BLaER1 (cell line): ENCODE data around the gene GTPBP6.

Source experiments
- H3K27ac ChIP-seq: shearing (Covaris generic); formaldehyde crosslinking; 2 replicates; pipeline ENCODE4 v1.8.1; 2022
- H3K27me3 ChIP-seq: shearing (Covaris generic); formaldehyde crosslinking; 2 replicates; pipeline ENCODE4 v1.8.1; 2022
- H3K36me3 ChIP-seq: shearing (Covaris generic); formaldehyde crosslinking; 2 replicates; pipeline ENCODE4 v1.8.1; 2022
- H3K4me1 ChIP-seq: shearing (Covaris generic); formaldehyde crosslinking; 2 replicates; pipeline ENCODE4 v1.8.1; 2022
- H3K4me2 ChIP-seq: shearing (Covaris generic); formaldehyde crosslinking; 2 replicates; pipeline ENCODE4 v1.8.1; 2022
- H3K4me3 ChIP-seq: shearing (Covaris generic); formaldehyde crosslinking; 2 replicates; pipeline ENCODE4 v1.8.1; 2022
- H3K9ac ChIP-seq: shearing (Covaris generic); formaldehyde crosslinking; 2 replicates; pipeline ENCODE4 v1.8.1; 2022
- H3K9me3 ChIP-seq: shearing (Covaris generic); formaldehyde crosslinking; 2 replicates; pipeline ENCODE4 v1.8.1; 2022
- H4K20me1 ChIP-seq: shearing (Covaris generic); formaldehyde crosslinking; 2 replicates; pipeline ENCODE4 v1.8.1; 2022
- Cebpa-rat ChIP-seq: shearing (Covaris generic); IDR thresholded peaks from 2 replicates; pipeline ENCODE4 v1.8.1; 2022

GTPBP6 gene

DNA sequence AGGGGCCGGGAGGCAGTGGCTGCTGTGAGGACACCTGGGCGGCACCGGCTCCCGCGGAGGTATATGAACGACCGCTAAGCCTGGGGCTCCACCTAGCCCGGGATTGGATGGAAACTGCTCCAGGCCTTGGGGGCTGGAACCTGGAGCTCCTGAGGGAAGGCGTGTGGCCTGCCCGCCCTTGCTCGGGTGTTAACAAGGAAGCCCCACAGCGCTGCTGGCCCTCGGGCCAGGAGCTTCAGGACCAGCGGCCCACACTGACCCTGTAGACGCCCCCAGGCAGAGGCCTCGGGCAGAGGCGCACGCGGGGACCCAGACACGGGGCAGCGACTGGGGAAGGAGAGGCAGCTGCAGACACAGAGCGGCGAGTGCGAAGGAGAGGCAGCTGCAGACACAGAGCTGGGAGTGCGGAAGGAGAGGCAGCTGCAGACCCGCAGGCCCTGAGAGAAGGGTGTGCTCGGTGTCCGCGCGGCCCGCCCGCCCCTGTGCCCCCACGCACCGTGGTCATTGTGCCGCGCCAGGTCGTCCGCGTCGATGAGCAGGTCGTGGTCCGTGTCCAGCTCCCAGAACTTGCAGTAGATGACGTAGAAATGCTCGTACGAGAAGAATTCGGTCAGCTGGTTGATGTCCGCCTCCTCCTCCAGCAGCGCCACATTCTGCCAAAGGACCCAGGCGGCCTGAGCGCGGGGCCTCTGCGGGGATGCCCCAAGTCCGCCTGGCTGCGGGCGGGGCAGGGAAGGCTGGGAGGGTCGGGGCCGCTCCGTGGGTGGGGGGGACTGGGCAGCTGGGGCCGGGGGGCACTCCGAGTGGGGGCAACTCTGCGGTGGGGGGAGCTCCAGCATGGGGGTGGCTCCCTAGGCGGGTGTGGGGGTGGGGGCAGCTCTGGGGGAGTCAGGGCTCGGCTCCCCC lies 26.7 kb upstream of the GTPBP6 start:
- Histone ChIP-seq H3K4me3 (peak overlapping the region; percentile 28; the same call in 1 of the 2 replicates), H3K36me3 (peaks cover 79% of the 10 kb centered on the region), H3K9me3 (peaks cover 64% of the 10 kb centered on the region), H4K20me1 (peaks cover 27% of the 10 kb centered on the region; the same call in 1 of the 2 replicates), H3K4me2 (no peak overlapping the region), H3K9ac (no peak overlapping the region), H3K27me3 (no peaks in the 10 kb centered on the region), H3K4me1 (peaks cover under 1% of the 10 kb centered on the region; the same call in 1 of the 2 replicates), H3K27ac (no peak overlapping the region)
- TF ChIP-seq Cebpa-rat = no peak

DNA sequence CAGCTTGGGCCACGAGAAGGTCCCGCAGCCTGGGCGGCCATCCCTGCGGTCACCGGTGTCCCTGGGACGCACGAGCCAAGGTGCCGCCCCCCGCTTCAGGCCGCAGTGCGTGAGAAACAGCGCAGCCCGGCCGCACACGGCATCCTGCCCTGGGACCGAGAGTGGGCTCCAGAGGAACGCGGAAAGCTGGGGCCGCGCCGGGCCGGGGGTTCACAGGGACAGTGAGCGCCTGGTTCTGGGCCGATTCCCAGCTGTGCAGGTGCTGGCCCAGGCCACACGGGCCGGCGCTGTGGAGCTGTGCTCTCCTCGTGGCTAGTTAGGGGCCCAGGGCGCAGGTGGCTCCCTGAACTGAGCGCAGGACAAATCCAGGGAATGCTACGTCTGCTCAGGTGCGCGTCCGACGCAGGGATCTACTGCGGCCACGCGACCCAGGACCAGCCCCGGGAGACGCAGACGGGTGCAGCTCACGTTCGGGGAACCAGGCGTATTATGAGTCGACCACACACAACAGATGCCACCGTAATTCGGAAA lies 25.8 kb upstream of the GTPBP6 start:
- no peaks in the 10 kb centered on the region for H3K27me3 ChIP-seq
- no peak for TF ChIP-seq Cebpa-rat
- no peaks in the 10 kb centered on the region for H3K4me1 ChIP-seq
- H4K20me1 ChIP-seq = peaks cover 18% of the 10 kb centered on the region; the same call in 1 of the 2 replicates
- no peak overlapping the region for H3K4me2 ChIP-seq
- H3K27ac ChIP-seq = no peak overlapping the region
- no peak overlapping the region for H3K9ac ChIP-seq
- peak overlapping the region; percentile 42; the same call in 1 of the 2 replicates for H3K4me3 ChIP-seq
- H3K9me3 ChIP-seq = peaks cover 64% of the 10 kb centered on the region
- peaks cover 70% of the 10 kb centered on the region for H3K36me3 ChIP-seq

DNA sequence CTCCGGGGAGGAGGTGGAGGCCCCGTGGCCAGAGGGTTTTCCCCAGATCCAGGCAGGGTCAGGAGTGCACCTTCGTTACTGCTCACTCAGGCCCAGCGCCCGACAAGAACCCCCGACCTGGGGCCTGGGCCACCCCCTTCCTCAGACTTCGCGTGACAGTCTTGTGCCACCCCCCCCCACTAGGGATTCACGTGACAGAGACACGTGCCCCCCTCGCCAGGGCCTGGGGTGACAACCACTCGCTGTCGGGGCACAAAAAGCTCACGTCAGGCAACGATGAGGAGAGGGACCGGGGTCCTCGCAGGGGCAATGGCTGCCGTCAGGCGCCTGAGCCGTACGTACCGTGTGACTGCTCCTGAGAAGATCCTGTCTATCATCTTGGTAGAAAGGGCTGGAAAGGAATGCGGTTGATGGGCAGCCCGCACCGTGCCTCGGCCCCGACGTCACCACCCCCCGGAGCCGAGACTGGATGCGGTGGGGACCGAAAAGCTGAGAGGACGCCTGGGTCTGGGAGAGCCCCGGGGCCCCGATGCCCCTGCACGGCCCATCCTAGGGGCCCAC lies 23.0 kb upstream of the GTPBP6 start:
- no peaks in the 10 kb centered on the region for H3K4me1 ChIP-seq
- no peak for TF ChIP-seq Cebpa-rat
- H3K4me3 ChIP-seq = no peak overlapping the region
- peaks cover 68% of the 10 kb centered on the region for H3K36me3 ChIP-seq
- no peak overlapping the region for H3K27ac ChIP-seq
- no peaks in the 10 kb centered on the region for H3K27me3 ChIP-seq
- H3K9ac ChIP-seq = no peak overlapping the region
- H3K4me2 ChIP-seq = no peak overlapping the region
- H3K9me3 ChIP-seq = peaks cover 54% of the 10 kb centered on the region
- H4K20me1 ChIP-seq = 0 out of 2 replicates have a peak, but pooled peaks cover 2% of the 10 kb centered on the region

DNA sequence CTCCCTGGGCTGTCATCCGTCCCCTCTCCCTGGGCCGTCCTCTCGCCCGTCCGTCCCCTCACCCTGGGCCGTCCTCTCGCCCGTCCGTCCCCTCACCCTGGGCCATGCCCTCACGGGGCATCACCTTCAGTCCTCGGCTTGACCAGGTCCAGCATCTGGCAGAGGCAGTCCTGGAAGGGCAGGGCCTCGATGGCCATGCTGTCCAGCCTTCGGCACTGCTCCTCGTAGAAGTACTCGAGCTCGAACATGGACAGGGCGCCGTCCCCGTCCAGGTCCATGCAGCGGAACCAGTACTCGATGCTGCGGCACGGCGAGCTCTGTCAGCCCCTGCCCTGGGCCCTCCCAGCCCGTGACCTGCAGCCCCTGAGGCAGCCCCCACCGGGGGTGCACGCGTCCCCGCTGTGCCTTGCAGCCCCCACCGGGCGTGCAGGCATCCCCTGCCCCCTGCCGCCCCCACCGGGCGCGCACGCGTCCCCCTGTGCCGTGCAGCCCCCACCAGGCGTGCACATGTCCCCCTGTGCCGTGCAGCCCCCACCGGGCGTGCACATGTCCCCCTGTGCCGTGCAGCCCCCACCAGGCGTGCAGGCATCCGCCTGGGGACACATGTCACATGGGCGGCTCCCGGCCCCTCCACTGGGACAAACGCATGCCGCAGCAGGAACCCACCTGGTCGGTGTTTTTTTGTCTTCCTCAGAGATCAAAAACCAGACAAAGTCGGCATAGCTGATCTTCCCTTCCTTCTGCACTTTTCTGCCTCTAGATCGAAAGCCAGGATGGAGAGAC lies 22.2 kb upstream of the GTPBP6 start:
- H4K20me1 ChIP-seq = peaks cover 10% of the 10 kb centered on the region; the same call in 1 of the 2 replicates
- no peak overlapping the region for H3K4me2 ChIP-seq
- no peaks in the 10 kb centered on the region for H3K27me3 ChIP-seq
- no peak overlapping the region for H3K9ac ChIP-seq
- no peak overlapping the region for H3K4me3 ChIP-seq
- no peak for TF ChIP-seq Cebpa-rat
- no peaks in the 10 kb centered on the region for H3K4me1 ChIP-seq
- H3K27ac ChIP-seq = no peak overlapping the region
- peaks cover 69% of the 10 kb centered on the region for H3K36me3 ChIP-seq
- peaks cover 48% of the 10 kb centered on the region for H3K9me3 ChIP-seq

DNA sequence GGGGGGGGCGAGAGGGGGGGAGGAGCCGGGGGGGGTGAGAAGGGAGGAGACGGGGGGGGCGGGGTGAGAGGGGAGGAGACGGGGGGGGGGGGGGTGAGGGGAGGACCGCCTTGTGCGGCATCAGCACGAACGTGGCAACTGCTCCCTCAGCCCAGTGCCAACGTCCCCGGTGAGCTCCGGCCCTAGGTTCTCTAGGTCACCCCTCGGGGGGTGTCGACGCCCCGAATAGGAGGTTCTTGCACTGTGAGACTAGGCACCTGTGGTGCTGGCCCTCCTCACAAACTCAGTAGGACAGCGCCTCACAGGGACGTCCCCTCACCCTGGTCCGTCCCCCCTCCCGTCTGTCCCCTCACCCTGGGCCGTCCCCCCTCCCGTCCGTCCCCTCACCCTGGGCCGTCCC lies 21.5 kb upstream of the GTPBP6 start:
- H3K4me3 ChIP-seq = no peak overlapping the region
- H3K27me3 ChIP-seq = no peaks in the 10 kb centered on the region
- H3K4me2 ChIP-seq = no peak overlapping the region
- no peaks in the 10 kb centered on the region for H3K4me1 ChIP-seq
- H3K36me3 ChIP-seq = peaks cover 72% of the 10 kb centered on the region
- no peak for TF ChIP-seq Cebpa-rat
- H3K9me3 ChIP-seq = peaks cover 43% of the 10 kb centered on the region
- no peak overlapping the region for H3K27ac ChIP-seq
- H3K9ac ChIP-seq = no peak overlapping the region
- peaks cover 17% of the 10 kb centered on the region; the same call in 1 of the 2 replicates for H4K20me1 ChIP-seq

DNA sequence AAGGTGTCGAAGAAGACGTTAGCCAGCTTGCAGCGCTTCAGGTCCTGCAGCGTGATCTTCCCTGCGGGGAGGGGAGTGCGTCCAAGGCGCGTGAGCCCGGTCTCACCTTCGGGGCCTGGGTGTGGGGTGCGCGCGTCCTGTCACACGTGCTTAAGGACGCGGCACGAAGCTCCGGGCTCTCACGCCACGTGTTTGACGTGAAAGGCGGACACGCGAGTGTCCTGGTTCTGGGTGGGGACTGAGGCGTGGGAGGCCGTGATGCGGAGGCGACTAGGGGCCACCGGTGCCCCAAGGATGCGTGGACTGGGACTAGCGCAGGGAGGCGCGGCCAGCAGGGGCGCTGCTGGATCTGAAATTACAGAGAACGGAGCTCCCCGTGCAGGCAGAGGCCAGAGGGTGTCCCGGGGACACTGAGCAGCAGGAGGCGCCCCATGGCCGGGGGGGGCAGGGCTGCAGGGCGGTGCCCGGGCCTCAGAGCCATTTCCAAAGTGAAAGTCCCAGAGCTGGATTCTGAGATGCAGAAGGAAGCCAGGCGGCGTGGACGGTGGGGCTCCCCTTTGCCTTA lies 20.3 kb upstream of the GTPBP6 start:
- no peak for TF ChIP-seq Cebpa-rat
- no peaks in the 10 kb centered on the region for H3K27me3 ChIP-seq
- H3K9ac ChIP-seq = no peak overlapping the region
- H3K4me3 ChIP-seq = no peak overlapping the region
- peaks cover 31% of the 10 kb centered on the region for H3K9me3 ChIP-seq
- H4K20me1 ChIP-seq = peaks cover 29% of the 10 kb centered on the region; the same call in 1 of the 2 replicates
- no peaks in the 10 kb centered on the region for H3K4me1 ChIP-seq
- H3K36me3 ChIP-seq = peaks cover 72% of the 10 kb centered on the region
- no peak overlapping the region for H3K4me2 ChIP-seq
- H3K27ac ChIP-seq = no peak overlapping the region

DNA sequence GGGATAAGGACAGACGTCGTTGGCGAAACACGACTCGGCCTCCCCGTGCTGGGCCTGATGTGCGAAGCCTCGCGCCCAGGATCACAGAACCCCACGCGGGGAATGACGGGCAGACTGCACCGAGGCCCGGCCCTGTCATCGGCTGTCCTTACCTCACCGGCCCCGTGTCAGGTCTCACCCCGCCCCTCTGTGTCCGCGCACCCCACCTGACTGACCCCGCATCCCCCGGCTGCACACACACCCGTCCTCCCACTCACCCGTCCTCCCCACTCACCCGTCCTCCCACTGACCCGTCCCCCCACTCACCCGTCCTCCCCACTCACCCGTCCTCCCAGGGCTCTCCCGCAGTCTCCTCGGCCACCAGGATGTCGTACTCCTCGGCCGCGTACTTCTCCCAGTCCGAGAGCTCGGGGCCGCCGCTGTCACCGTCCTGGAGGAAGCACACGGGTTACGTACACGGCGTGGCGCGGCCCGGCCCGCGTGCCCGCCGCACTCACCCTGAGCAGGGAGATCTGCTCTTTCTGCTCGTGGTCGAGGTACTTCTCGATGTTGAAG lies 19.8 kb upstream of the GTPBP6 start:
- H3K36me3 ChIP-seq = peaks cover 76% of the 10 kb centered on the region
- H3K4me2 ChIP-seq = no peak overlapping the region

DNA sequence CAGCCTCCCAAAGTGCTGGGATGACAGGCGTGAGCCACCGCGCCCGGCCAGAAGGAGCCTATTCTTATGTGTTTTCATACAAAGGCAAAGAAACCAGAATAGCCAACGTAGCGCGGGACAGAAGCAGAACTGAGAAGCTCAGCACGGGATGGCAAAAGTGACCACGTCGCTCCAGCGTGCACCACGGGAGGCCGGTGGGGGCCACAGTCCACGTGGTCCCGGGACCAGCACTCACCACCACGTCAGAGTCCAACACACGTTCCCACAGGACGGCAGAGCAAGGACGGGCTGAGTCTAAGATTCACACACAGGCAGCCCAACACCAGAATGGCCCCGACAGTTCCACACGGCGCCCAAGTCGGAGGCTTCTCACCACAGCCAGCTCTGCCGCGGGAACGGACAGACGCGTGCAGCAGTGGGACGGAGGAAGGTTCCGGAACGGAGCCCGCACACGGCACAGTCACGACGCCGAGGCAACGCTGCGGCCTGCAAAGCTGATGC lies 18.8 kb upstream of the GTPBP6 start:
- Histone ChIP-seq H3K36me3 (peaks cover 86% of the 10 kb centered on the region), H3K9ac (no peak overlapping the region), H3K9me3 (peaks cover 26% of the 10 kb centered on the region), H3K27ac (no peak overlapping the region), H3K4me2 (no peak overlapping the region), H3K27me3 (no peaks in the 10 kb centered on the region), H3K4me1 (no peaks in the 10 kb centered on the region), H3K4me3 (no peak overlapping the region), H4K20me1 (peaks cover 44% of the 10 kb centered on the region; the same call in 1 of the 2 replicates)
- TF ChIP-seq Cebpa-rat = no peak

More for the DNA sequence above, 19.8 kb upstream of the GTPBP6 start:
- no peak for TF ChIP-seq Cebpa-rat
- no peak overlapping the region for H3K9ac ChIP-seq
- no peak overlapping the region for H3K27ac ChIP-seq
- H3K4me3 ChIP-seq = no peak overlapping the region
- H3K9me3 ChIP-seq = peaks cover 26% of the 10 kb centered on the region
- no peaks in the 10 kb centered on the region for H3K27me3 ChIP-seq
- H3K4me1 ChIP-seq = no peaks in the 10 kb centered on the region
- H4K20me1 ChIP-seq = peaks cover 34% of the 10 kb centered on the region; the same call in 1 of the 2 replicates
